NCI-H187 treated with DMSO at 0.1 percent for 48 hours (cell line): ENCODE data around the gene GRID1.
"Not testable (repeated sequence)": the region's sequence is repeated elsewhere in the genome, so short reads cannot be mapped to it uniquely, and the experiment has no call there.

Source experiments
- DNase-seq: peaks from one replicate; lab custom pipeline; 2025; lab: John Stamatoyannopoulos, UW

The GRID1 gene

GRCh38 chr10:85995791-85996190 lies 370.8 kb downstream of the GRID1 start:
- DNase-seq = no peak

- no peak for DNase-seq
These were observed 372.6 kb downstream of the GRID1 start for GRCh38 chr10:85993840-85994507.

- no peak for DNase-seq
These were observed 373.5 kb downstream of the GRID1 start for GRCh38 chr10:85993140-85993539.

GRCh38 chr10:85992324-85992723 lies 374.3 kb downstream of the GRID1 start:
- no peak for DNase-seq

GRCh38 chr10:85986777-85987176 lies 379.8 kb downstream of the GRID1 start:
- DNase-seq = no peak

- DNase-seq = no peak
These were observed 383.5 kb downstream of the GRID1 start for GRCh38 chr10:85983051-85983450.

GRCh38 chr10:85979598-85979997 lies 387.0 kb downstream of the GRID1 start:
- no peak for DNase-seq

GRCh38 chr10:85978566-85979358 lies 387.8 kb downstream of the GRID1 start:
- DNase-seq = no peak

- no peak for DNase-seq
These were observed 389.0 kb downstream of the GRID1 start for GRCh38 chr10:85977642-85978041.

GRCh38 chr10:85976267-85976793 lies 390.3 kb downstream of the GRID1 start:
- no peak for DNase-seq

- DNase-seq = no peak
These were observed 395.1 kb downstream of the GRID1 start for GRCh38 chr10:85971494-85971893.

- no peak for DNase-seq
These were observed 399.0 kb downstream of the GRID1 start for GRCh38 chr10:85967594-85967993.

GRCh38 chr10:85961479-85962067 lies 405.0 kb downstream of the GRID1 start:
- no peak for DNase-seq

GRCh38 chr10:85961073-85961472 lies 405.5 kb downstream of the GRID1 start:
- no peak for DNase-seq

- no peak for DNase-seq
These were observed 407.4 kb downstream of the GRID1 start for GRCh38 chr10:85959239-85959638.

- DNase-seq = no peak
These were observed 415.7 kb downstream of the GRID1 start for GRCh38 chr10:85950921-85951320.

- DNase-seq = no peak
These were observed 419.8 kb downstream of the GRID1 start for GRCh38 chr10:85946713-85947326.

- DNase-seq = no peak
These were observed 430.4 kb downstream of the GRID1 start for GRCh38 chr10:85936161-85936560.

GRCh38 chr10:85934586-85934985 lies 432.0 kb downstream of the GRID1 start:
- no peak for DNase-seq

GRCh38 chr10:85929993-85930392 lies 436.6 kb downstream of the GRID1 start:
- DNase-seq = not testable (repeated sequence)

- no peak for DNase-seq
These were observed 438.5 kb downstream of the GRID1 start for GRCh38 chr10:85927952-85928665.

- DNase-seq = no peak
These were observed 439.6 kb downstream of the GRID1 start for GRCh38 chr10:85926986-85927385.
